Smooth muscle cell (in vitro differentiated cells): ENCODE data around the gene ICOSLG. TPM values are rescaled to one million over a fixed set of nuclear protein-coding genes. Genes with fewer than 3 reads are reported as not detected.
"Not testable (repeated sequence)": the region's sequence is repeated elsewhere in the genome, so short reads cannot be mapped to it uniquely, and the experiment has no call there.

Experiments
- DNase-seq: peaks from one replicate; lab custom pipeline; 2025; ENCODE audit not compliant: unreplicated experiment; lab: John Stamatoyannopoulos, UW
- H2AFZ ChIP-seq: fragments of 200-600 bp; sonication (generic); 2 replicates; pipeline ENCODE4 v1.6.0; 2016; ENCODE audit warnings: antibody characterized with exemption, low read depth, mild to moderate bottlenecking
- H3F3A ChIP-seq: fragments of 200-600 bp; sonication (generic); 2 replicates; pipeline ENCODE4 v1.6.0; 2017; ENCODE audit warnings: antibody characterized with exemption, low read depth
- H3K27ac ChIP-seq: fragments of 200-600 bp; sonication (generic); 2 replicates; pipeline ENCODE4 v1.5.1; 2016; ENCODE audit warnings: low read depth, mild to moderate bottlenecking
- H3K27me3 ChIP-seq: fragments of 200-600 bp; sonication (generic); 2 replicates; pipeline ENCODE4 v1.6.1; 2016; ENCODE audit warnings: low read depth, mild to moderate bottlenecking
- H3K36me3 ChIP-seq: fragments of 200-600 bp; sonication (generic); 2 replicates; pipeline ENCODE4 v1.5.1; 2016; ENCODE audit warnings: low read depth
- H3K4me1 ChIP-seq: fragments of 200-600 bp; sonication (generic); 2 replicates; pipeline ENCODE4 v1.5.1; 2016; ENCODE audit warnings: low read depth
- H3K4me2 ChIP-seq: fragments of 200-600 bp; sonication (generic); 2 replicates; pipeline ENCODE4 v1.6.0; 2016; ENCODE audit warnings: mild to moderate bottlenecking
- H3K4me3 ChIP-seq: fragments of 200-600 bp; sonication (generic); 2 replicates; pipeline ENCODE4 v1.5.1; 2016; ENCODE audit warnings: mild to moderate bottlenecking
- H3K79me2 ChIP-seq: fragments of 200-600 bp; sonication (generic); 2 replicates; pipeline ENCODE4 v1.6.0; 2016; ENCODE audit warnings: low read depth, mild to moderate bottlenecking
- H3K9ac ChIP-seq: fragments of 200-600 bp; sonication (generic); 2 replicates; pipeline ENCODE4 v1.6.0; 2016; ENCODE audit warnings: low read depth
- H3K9me3 ChIP-seq: fragments of 200-600 bp; sonication (generic); replicated peaks from 2 replicates; pipeline ENCODE4 v1.5.1; 2016; ENCODE audit warnings: low read depth
- H4K20me1 ChIP-seq: fragments of 200-600 bp; sonication (generic); 2 replicates; pipeline ENCODE4 v1.6.0; 2016; ENCODE audit warnings: low read depth
- WGBS: methylation state at CpG from one replicate; pipeline ENCODE4 v1.1.7; 2016; ENCODE audit warnings: low lambda C conversion rate; 5-methylcytosine and 5-hydroxymethylcytosine counted together
- polyA plus RNA-seq: library from polyadenylated mRNA; unstranded; fragments of >200 nt; fragmentation: Nextera tagmentation; extraction: Ambion mirVana; gene quantifications from 2 replicates; pipeline ENCODE4 v1.2.1, GENCODE V29; 2016
- total RNA-seq: library from RNA; depleted of rRNA; stranded (reverse); fragments of >200 nt; gene quantifications from 2 replicates; pipeline ENCODE4 v1.2.3, GENCODE V29; 2014

The ICOSLG gene
- total and polyA plus RNA-seq, 2 experiments from 2014 or later = 1.0 to 1.3 TPM

DNA sequence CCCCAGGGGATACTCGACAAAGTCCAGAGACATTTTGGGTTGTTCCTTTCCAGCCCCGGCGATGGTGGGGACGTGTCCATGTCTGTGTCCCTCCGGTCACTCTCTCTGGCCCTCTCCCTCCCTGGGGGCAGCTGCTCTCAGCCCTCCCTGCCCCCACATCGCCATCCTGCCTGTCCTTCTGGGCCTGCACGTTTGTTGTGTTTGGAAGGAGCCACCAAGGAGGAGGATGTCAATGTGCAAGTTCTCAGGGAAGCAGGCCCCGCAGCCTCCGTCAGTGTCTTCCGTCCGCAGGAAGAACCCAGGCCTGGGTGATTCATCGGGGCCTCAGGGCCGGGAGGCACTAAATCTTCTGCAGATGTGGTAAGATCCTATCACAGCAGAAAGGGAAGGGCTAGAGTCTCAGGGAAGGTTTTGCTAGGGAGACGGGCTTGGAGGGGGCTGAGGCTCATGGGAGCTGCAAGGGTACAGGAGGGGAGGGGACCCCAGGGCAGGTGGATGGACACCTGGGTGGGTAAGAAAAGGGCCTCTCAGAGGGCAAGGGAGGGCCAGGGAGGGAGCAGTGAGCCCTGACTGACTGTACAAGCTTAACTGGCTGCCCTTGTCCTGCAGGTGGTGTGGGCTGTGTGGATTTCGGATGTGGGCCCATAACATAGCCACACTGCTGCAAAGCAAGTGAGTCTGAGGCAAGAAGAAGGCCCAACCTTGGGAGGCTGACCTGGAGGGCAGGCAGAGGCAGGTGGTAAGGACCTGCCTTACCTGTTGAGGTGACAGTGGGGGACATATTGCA, 32.7 kb downstream of the ICOSLG start:
- not testable (repeated sequence) for H3K36me3 ChIP-seq, H3K27ac ChIP-seq, H3K4me2 ChIP-seq, H4K20me1 ChIP-seq, H3F3A ChIP-seq, H3K79me2 ChIP-seq, H2AFZ ChIP-seq, H3K9ac ChIP-seq, DNase-seq, H3K9me3 ChIP-seq, H3K27me3 ChIP-seq, H3K4me1 ChIP-seq, H3K4me3 ChIP-seq
- 43% methylated on average over 7 of the region's 15 CpGs for WGBS

DNA sequence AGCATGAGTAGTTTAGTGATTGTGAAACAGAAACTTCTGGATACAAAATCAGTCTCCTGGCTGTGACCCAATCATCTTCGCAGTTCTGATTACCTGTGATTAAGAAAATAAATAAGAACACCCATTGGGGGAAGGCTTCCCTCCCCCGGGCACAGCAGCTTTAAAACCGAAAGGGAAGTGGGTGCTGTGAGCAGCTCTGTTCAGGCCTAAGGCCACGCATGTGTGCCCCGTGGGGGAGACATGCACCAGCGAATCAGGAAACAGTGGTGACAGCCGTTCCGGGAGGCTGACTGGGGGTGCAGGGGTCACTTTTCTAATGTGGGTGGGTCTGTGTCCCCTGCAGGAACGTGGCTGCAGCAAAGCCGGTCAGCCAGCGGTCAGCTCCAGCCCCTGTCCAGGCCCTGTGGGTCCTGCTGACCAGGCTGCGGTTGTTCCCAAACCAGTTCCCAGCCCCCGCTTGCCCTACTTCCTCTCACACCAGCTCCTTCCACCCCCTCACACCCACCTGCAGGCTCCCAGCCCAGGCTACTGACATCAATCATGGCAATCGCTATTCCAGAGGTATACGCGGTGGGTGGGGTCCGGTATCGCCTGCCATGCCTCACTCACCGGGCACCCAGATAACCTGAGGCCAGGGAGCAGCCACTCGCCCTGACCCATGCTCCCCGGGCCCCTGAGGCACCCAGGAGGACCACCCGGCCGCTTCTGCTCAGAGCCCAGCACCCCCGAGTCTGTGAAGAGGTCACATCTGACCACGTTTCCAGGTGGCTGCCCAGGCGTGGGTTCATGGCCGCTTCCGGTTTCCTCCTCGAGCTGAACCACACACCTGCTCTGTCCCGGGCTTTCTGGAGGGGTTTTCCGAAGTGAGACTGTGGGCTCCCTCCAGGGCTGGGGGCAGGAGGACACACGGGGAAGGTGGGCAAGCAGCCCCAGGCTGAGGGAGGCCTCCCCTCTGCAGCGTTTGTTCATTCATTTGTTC, 33.8 kb downstream of the ICOSLG start:
- H3K4me1 ChIP-seq, H3K36me3 ChIP-seq, H3K9ac ChIP-seq, DNase-seq, H3F3A ChIP-seq, H3K79me2 ChIP-seq, H3K27me3 ChIP-seq, H3K4me3 ChIP-seq, H3K9me3 ChIP-seq, H3K4me2 ChIP-seq, H3K27ac ChIP-seq, H2AFZ ChIP-seq, H4K20me1 ChIP-seq: not testable (repeated sequence)
- WGBS = no CpG with 5 or more reads among the region's 33 CpGs

DNA sequence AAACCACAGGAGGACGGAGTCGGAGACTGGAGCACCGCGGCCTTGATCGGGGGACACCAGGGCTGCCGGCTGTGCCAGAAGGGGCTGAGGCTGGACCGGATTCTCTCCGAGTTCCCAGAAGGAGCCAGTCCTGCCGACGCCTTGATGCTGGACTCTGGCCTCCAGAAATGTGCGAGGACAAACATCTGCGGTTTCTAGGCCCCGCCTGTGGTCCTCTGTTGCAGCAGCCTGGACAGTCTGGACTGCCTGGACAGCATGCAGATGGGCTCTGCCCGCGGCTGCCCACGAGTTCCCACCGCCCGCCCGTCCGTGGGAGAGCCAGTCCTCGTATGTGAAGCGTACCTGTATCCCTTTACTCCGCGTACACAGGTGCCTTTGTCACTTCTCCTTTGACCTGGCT, 34.6 kb downstream of the ICOSLG start:
- DNase-seq, H3K4me3 ChIP-seq, H3F3A ChIP-seq, H3K27ac ChIP-seq, H3K27me3 ChIP-seq, H3K9ac ChIP-seq, H3K4me1 ChIP-seq, H3K36me3 ChIP-seq, H3K79me2 ChIP-seq, H3K4me2 ChIP-seq, H2AFZ ChIP-seq, H4K20me1 ChIP-seq, H3K9me3 ChIP-seq: not testable (repeated sequence)
- no CpG with 5 or more reads among the region's 24 CpGs for WGBS

DNA sequence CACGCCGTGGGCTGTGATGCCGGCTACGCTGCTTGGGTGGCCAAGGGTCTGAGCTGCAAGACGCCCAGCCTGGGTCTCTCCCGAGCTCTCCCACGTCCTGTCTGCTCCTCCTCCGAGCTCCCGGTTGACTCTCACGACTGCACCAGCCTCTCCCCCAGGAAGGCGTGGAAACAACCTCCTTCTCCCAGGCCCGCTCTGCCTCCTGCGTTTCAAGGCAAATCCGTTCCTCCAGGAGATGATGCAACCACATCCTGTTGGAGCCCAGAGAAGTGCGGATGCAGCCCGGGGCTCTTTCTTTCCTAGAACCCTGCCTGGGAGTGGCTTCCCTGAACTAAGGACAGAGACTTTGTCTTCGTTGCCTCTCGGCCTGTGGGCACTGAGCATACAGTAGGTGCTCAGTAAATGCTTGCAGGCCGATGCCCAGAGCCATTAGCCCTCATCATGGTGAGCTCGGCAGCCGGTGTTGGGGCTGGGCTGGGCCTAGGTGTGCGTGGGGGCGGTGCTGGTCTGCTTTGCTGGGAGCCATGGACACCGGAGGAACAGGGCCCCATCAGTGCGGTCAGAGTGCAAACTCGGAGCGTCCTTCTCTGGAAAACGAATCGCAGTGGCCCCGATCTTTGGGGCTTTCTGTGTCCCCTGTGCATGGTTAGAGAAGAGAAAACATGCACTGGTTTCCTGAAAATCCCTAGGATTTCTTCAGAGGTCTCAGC, 38.0 kb downstream of the ICOSLG start:
- H3K4me3 ChIP-seq, H3K27me3 ChIP-seq, H3K4me1 ChIP-seq, H3F3A ChIP-seq, H3K79me2 ChIP-seq, H3K27ac ChIP-seq, H4K20me1 ChIP-seq, H3K36me3 ChIP-seq, H3K4me2 ChIP-seq, H3K9me3 ChIP-seq, H3K9ac ChIP-seq, H2AFZ ChIP-seq, DNase-seq: not testable (repeated sequence)
- no CpG with 5 or more reads among the region's 30 CpGs for WGBS

DNA sequence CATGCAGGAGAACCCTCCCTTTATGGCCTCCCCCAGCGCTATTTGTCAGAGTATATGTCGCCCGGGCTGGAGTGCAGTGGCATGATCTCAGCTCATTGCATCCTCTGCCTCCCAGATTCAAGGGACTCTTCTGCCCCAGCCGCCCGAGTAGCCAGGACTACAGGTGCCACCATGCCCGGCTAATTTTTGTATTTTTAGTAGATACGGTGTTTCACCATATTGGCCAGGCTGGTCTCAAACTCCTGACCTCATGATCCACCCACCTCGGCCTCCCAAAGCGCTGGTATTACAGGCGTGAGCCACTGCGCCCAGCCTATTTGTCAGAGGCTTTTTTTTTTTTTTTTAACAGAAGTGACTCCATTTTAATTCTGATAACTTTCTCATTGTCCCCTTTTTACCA, 40.7 kb downstream of the ICOSLG start:
- 95% methylated on average over 11 of the region's 11 CpGs for WGBS
- not testable (repeated sequence) for H3K9me3 ChIP-seq, H3K27me3 ChIP-seq, H3K79me2 ChIP-seq, H3K4me2 ChIP-seq, H3K27ac ChIP-seq, H3K36me3 ChIP-seq, DNase-seq, H2AFZ ChIP-seq, H4K20me1 ChIP-seq, H3K4me1 ChIP-seq, H3K9ac ChIP-seq, H3F3A ChIP-seq, H3K4me3 ChIP-seq
